Caco-2 (cell line): ENCODE results near the gene QSOX2. TPM values are rescaled to one million over a fixed set of nuclear protein-coding genes. Genes with fewer than 3 reads are reported as not detected.

Source experiments
- BruUV-seq: library from RNA; stranded (reverse); fragments of 400-500 nt; replicated peaks from 2 replicates; lab custom pipeline; 2021; lab: Mats Ljungman, UMichigan
- CTCF ChIA-PET: fragments of 300-600 bp; sonication (Branson Sonifier 250); formaldehyde crosslinking; loops from one replicate; lab custom pipeline; 2022; ENCODE audit warnings: antibody characterized with exemption; lab: Charles Lee
- POLR2A ChIA-PET: fragments of 300-600 bp; sonication (Branson Sonifier 250); formaldehyde crosslinking; loops from one replicate; lab custom pipeline; 2022; ENCODE audit warnings: antibody characterized with exemption; lab: Charles Lee
- DNase-seq, 2 experiments: peaks; one replicate each; pipeline versions ENCODE4 v3.0.0 to v3.0.0-alpha.2; 2020 to 2022
- H3K27me3 ChIP-seq: replicated peaks from 2 replicates; pipeline ENCODE4 v1.6.0; 2011; ENCODE audit warnings: low read length; ENCODE audit not compliant: control insufficient read depth, insufficient read depth
- H3K36me3 ChIP-seq: 2 replicates; pipeline ENCODE4 v1.5.1; 2011; ENCODE audit warnings: low read length; ENCODE audit not compliant: control insufficient read depth, insufficient read depth
- H3K4me1 ChIP-seq: fragments of 250-450 bp; sonication (Bioruptor Pico); 2 replicates; pipeline ENCODE4 v1.5.1; 2020; ENCODE audit warnings: mild to moderate bottlenecking
- H3K4me3 ChIP-seq: 2 replicates; pipeline ENCODE4 v1.5.1; 2011; ENCODE audit warnings: low read depth, mild to moderate bottlenecking, control low read depth, low read length
- H3K9me3 ChIP-seq: fragments of 250-450 bp; sonication (Bioruptor Pico); 2 replicates; pipeline ENCODE4 v1.5.1; 2020; ENCODE audit warnings: mild to moderate bottlenecking, moderate library complexity
- H3K27ac Mint-ChIP-seq: one replicate; pipeline ENCODE4 v1.8.0; 2022; ENCODE audit warnings: mixed read lengths; ENCODE audit not compliant: unreplicated experiment
- H3K27me3 Mint-ChIP-seq: one replicate; pipeline ENCODE4 v1.8.0; 2022; ENCODE audit warnings: mixed read lengths; ENCODE audit not compliant: insufficient read depth, unreplicated experiment
- H3K36me3 Mint-ChIP-seq: one replicate; pipeline ENCODE4 v1.8.0; 2022; ENCODE audit warnings: mild to moderate bottlenecking, mixed read lengths; ENCODE audit not compliant: insufficient read depth, unreplicated experiment
- H3K4me1 Mint-ChIP-seq: one replicate; pipeline ENCODE4 v1.8.0; 2022; ENCODE audit warnings: low read depth, mixed read lengths; ENCODE audit not compliant: unreplicated experiment
- H3K4me3 Mint-ChIP-seq: one replicate; pipeline ENCODE4 v1.8.0; 2022; ENCODE audit warnings: mild to moderate bottlenecking, moderate library complexity, mixed read lengths; ENCODE audit not compliant: unreplicated experiment
- H3K9me3 Mint-ChIP-seq: one replicate; pipeline ENCODE4 v1.8.0; 2022; ENCODE audit warnings: mixed read lengths; ENCODE audit not compliant: unreplicated experiment
- CTCF ChIP-seq, 2 experiments: fragments of 200-600 bp in 1 of 2; IDR thresholded peaks; 1 replicate in 1 of 2; 2 replicates in 1 of 2; pipeline versions ENCODE4 v1.5.1 to v1.8.0; 2011 to 2022; ENCODE audit warnings: antibody characterized with exemption in 1 of 2, control low read depth in 1 of 2, inconsistent platforms in 1 of 2, low read depth in 1 of 2, low read length in 1 of 2, mild to moderate bottlenecking in 1 of 2, moderate library complexity in 1 of 2; ENCODE audit not compliant: insufficient read depth in 1 of 2, severe bottlenecking in 1 of 2, unreplicated experiment in 1 of 2
- intact Hi-C: fragments of 100-400 bp; cut with micrococcal nuclease; formaldehyde crosslinking; loops from one replicate; pipeline ENCODE4 v1.10.0; 2022; ENCODE audit not compliant: unreplicated experiment
- total RNA-seq: library from RNA; stranded (reverse); gene quantifications from 2 replicates; pipeline ENCODE4 v1.2.3, GENCODE V29; 2022

QSOX2 gene
- total RNA-seq, 1 experiment from 2014 or later: 29.6 TPM

- intact Hi-C loops: no loop called here
- no peaks in the 10 kb centered on the region for H3K36me3 ChIP-seq
- no peak overlapping the region for H3K4me3 ChIP-seq
- TF ChIP-seq CTCF (IDR thresholded peaks at IDR 0.05; ENCODE audit: insufficient read depth in 1 of 2, low read depth in 1 of 2, low read length in 1 of 2, severe bottlenecking in 1 of 2, unreplicated experiment in 1 of 2): no peak
- CTCF ChIA-PET: interaction anchor here (0.7 kb wide), 1 partner anchor 111 kb away, joined by 5 read pairs; no protein-coding TSS in a partner anchor
- H3K27ac Mint-ChIP-seq: peak overlapping the region; percentile 94
- H3K36me3 Mint-ChIP-seq: peaks cover 7% of the 10 kb centered on the region
- peaks cover 22% of the 10 kb centered on the region for H3K4me1 Mint-ChIP-seq
- no peak for DNase-seq
- peaks cover 13% of the 10 kb centered on the region for H3K4me1 ChIP-seq
- POLR2A ChIA-PET: no interaction called here
- H3K27me3 ChIP-seq: no peaks in the 10 kb centered on the region
- no peaks in the 10 kb centered on the region for H3K27me3 Mint-ChIP-seq
- H3K9me3 Mint-ChIP-seq: no peaks in the 10 kb centered on the region
- H3K9me3 ChIP-seq: no peaks in the 10 kb centered on the region
- BruUV-seq: no TSS peak
- H3K4me3 Mint-ChIP-seq: peak overlapping the region; percentile 97
These were observed 2.0 kb downstream of the QSOX2 start for GRCh38 chr9:136243631-136244030.

- POLR2A ChIA-PET: no interaction called here
- Histone ChIP-seq H3K4me1 (peaks cover 13% of the 10 kb centered on the region), H3K9me3 (no peaks in the 10 kb centered on the region), H3K4me3 (no peak overlapping the region), H3K36me3 (no peaks in the 10 kb centered on the region), H3K27me3 (no peaks in the 10 kb centered on the region)
- Mint-ChIP-seq H3K36me3 (peaks cover 7% of the 10 kb centered on the region), H3K27me3 (no peaks in the 10 kb centered on the region), H3K4me1 (peaks cover 22% of the 10 kb centered on the region), H3K4me3 (no peak overlapping the region), H3K27ac (no peak overlapping the region), H3K9me3 (no peaks in the 10 kb centered on the region)
- CTCF ChIA-PET: no interaction called here
- BruUV-seq: no TSS peak
- DNase-seq: no peak
- intact Hi-C loops: no loop called here
- TF ChIP-seq CTCF (IDR thresholded peaks at IDR 0.05; ENCODE audit: insufficient read depth in 1 of 2, low read depth in 1 of 2, low read length in 1 of 2, severe bottlenecking in 1 of 2, unreplicated experiment in 1 of 2): peak in 1 of 2 experiments; percentile 10
These were observed 2.6 kb downstream of the QSOX2 start for GRCh38 chr9:136242918-136243525.

GRCh38 chr9:136242248-136242647 lies 3.4 kb downstream of the QSOX2 start:
- intact Hi-C loops: no loop called here
- no peak for TF ChIP-seq CTCF (IDR thresholded peaks at IDR 0.05; ENCODE audit: insufficient read depth in 1 of 2, low read depth in 1 of 2, low read length in 1 of 2, severe bottlenecking in 1 of 2, unreplicated experiment in 1 of 2)

More at GRCh38 chr9:136242248-136242647, 3.4 kb downstream of the QSOX2 start:
- Histone ChIP-seq H3K36me3 (no peaks in the 10 kb centered on the region), H3K4me1 (peaks cover 13% of the 10 kb centered on the region), H3K27me3 (no peaks in the 10 kb centered on the region), H3K4me3 (no peak overlapping the region), H3K9me3 (no peaks in the 10 kb centered on the region)
- ChIA-PET CTCF (no interaction called here), POLR2A (no interaction called here)
- Mint-ChIP-seq H3K27ac (no peak overlapping the region), H3K4me1 (peaks cover 22% of the 10 kb centered on the region), H3K9me3 (no peaks in the 10 kb centered on the region), H3K36me3 (peaks cover 7% of the 10 kb centered on the region), H3K4me3 (no peak overlapping the region), H3K27me3 (no peaks in the 10 kb centered on the region)
- no peak for DNase-seq
- no TSS peak for BruUV-seq
